HepG2 (cell line): ENCODE data around the gene CENPE. TPM values are rescaled to one million over a fixed set of nuclear protein-coding genes. Genes with fewer than 3 reads are reported as not detected.
A peak's percentile ranks its signal among the peaks of the same experiment; 100 is the strongest.

Experiments used
- ADNP ChIP-seq: sonication (generic); formaldehyde crosslinking; IDR thresholded peaks from 2 replicates; pipeline ENCODE4 v1.4.0; 2020; ENCODE audit warnings: missing genetic modification reagents
- CEBPG ChIP-seq: IDR thresholded peaks from 2 replicates; pipeline ENCODE4 v1.6.1; 2016
- GTF2F1 ChIP-seq: fragments of 150-350 bp; IDR thresholded peaks from 2 replicates; pipeline ENCODE4 v1.6.1; 2014; ENCODE audit warnings: low read length
- HNF4G ChIP-seq, 2 experiments: sonication (generic) in 1 of 2; formaldehyde crosslinking in 1 of 2; IDR thresholded peaks; 2 replicates each; pipeline versions ENCODE4 v1.4.0 to v1.6.1; 2011 to 2020; ENCODE audit warnings: borderline replicate concordance in 2 of 2, low read depth in 2 of 2, mild to moderate bottlenecking in 2 of 2, low read length in 1 of 2, missing genetic modification reagents in 1 of 2, moderate library complexity in 1 of 2
- JARID2 ChIP-seq: sonication (generic); formaldehyde crosslinking; IDR thresholded peaks from 2 replicates; pipeline ENCODE4 v1.8.1; 2023; ENCODE audit warnings: missing genetic modification reagents, inconsistent platforms; ENCODE audit not compliant: insufficient replicate concordance
- KDM5A ChIP-seq: fragments of 200-600 bp; sonication (generic); IDR thresholded peaks from 2 replicates; pipeline ENCODE4 v1.7.0; 2018; ENCODE audit warnings: antibody characterized with exemption, mild to moderate bottlenecking, low read length, borderline replicate concordance
- KLF16 ChIP-seq, 2 experiments: sonication (generic) in 1 of 2; formaldehyde crosslinking in 1 of 2; IDR thresholded peaks; 2 replicates each; pipeline versions ENCODE4 v1.6.1 to v1.8.0; 2016 to 2023; ENCODE audit warnings: missing genetic modification reagents in 2 of 2, missing compliant biosample characterization in 1 of 2
- KMT2B ChIP-seq: IDR thresholded peaks from 2 replicates; pipeline ENCODE4 v1.6.1; 2016; ENCODE audit warnings: missing genetic modification reagents, missing compliant biosample characterization
- MIXL1 ChIP-seq: IDR thresholded peaks from 2 replicates; pipeline ENCODE4 v1.6.1; 2016
- NR2C2 ChIP-seq: sonication (generic); formaldehyde crosslinking; IDR thresholded peaks from 2 replicates; pipeline ENCODE4 v1.4.0; 2020; ENCODE audit warnings: missing genetic modification reagents, mild to moderate bottlenecking, moderate library complexity, borderline replicate concordance
- PRPF4 ChIP-seq: fragments of 200-400 bp; formaldehyde crosslinking; IDR thresholded peaks from 2 replicates; pipeline ENCODE4 v1.6.1; 2016; ENCODE audit warnings: low read length, low read depth; ENCODE audit not compliant: poor library complexity, severe bottlenecking
- RFXAP ChIP-seq: sonication (generic); formaldehyde crosslinking; IDR thresholded peaks from 2 replicates; pipeline ENCODE4 v1.4.0; 2020; ENCODE audit warnings: missing genetic modification reagents, borderline replicate concordance
- SOX5 ChIP-seq: IDR thresholded peaks from 2 replicates; pipeline ENCODE4 v1.6.1; 2016; ENCODE audit warnings: borderline replicate concordance
- TEAD2 ChIP-seq: sonication (generic); formaldehyde crosslinking; IDR thresholded peaks from 2 replicates; pipeline ENCODE4 v1.9.0; 2021; ENCODE audit warnings: missing genetic modification reagents
- THAP11 ChIP-seq: IDR thresholded peaks from 2 replicates; pipeline ENCODE4 v1.6.1; 2016; ENCODE audit warnings: missing biosample characterization, missing genetic modification reagents
- ZFY ChIP-seq: sonication (generic); formaldehyde crosslinking; IDR thresholded peaks from 2 replicates; pipeline ENCODE4 v1.4.0; 2020; ENCODE audit warnings: missing genetic modification reagents
- ZNF143 ChIP-seq: sonication (generic); formaldehyde crosslinking; IDR thresholded peaks from 2 replicates; pipeline ENCODE4 v1.4.0; 2020; ENCODE audit warnings: missing genetic modification reagents
- ZNF282 ChIP-seq: fragments of 450-650 bp; IDR thresholded peaks from 2 replicates; pipeline ENCODE4 v1.6.1; 2018; ENCODE audit not compliant: partially characterized antibody
- ZNF720 ChIP-seq: sonication (generic); formaldehyde crosslinking; IDR thresholded peaks from 2 replicates; pipeline ENCODE4 v1.4.0; 2020; ENCODE audit warnings: missing genetic modification reagents
- polyA plus RNA-seq, 8 experiments: library from polyadenylated mRNA; depleted of rRNA in 3 of 8; stranded (reverse) in 7 of 8; unstranded in 1 of 8; fragments of >200 nt; fragmentation: Illumina TruSeq in 4 of 8; extraction: Trizol in 4 of 8; gene quantifications; 2 replicates each; pipeline versions ENCODE4 v1.2.1 to v1.2.3, GENCODE V29; 2011 to 2016; ENCODE audit warnings: low read depth in 4 of 8, missing spikeins in 1 of 8, mixed read lengths in 1 of 8; ENCODE audit not compliant: insufficient read depth in 1 of 8
- total RNA-seq, 5 experiments: library from RNA; depleted of rRNA; stranded (reverse); fragments of >200 nt; fragmentation: Illumina TruSeq; extraction: Trizol; gene quantifications; 2 replicates each; pipeline ENCODE4 v1.2.3, GENCODE V29; 2016; ENCODE audit warnings: low read depth in 1 of 5
- TF ChIP-seq, protein P1 (sequence below): sonication (generic); formaldehyde crosslinking; IDR thresholded peaks from 2 replicates; pipeline ENCODE4 v1.5.0; 2020; ENCODE audit warnings: mild to moderate bottlenecking, missing genetic modification reagents, moderate library complexity
- TF ChIP-seq, protein P2 (sequence below): sonication (generic); formaldehyde crosslinking; IDR thresholded peaks from 2 replicates; pipeline ENCODE4 v1.4.0; 2020; ENCODE audit warnings: missing genetic modification reagents, borderline replicate concordance
- TF ChIP-seq, protein P3 (sequence below), 2 experiments: sonication (generic) in 1 of 2; formaldehyde crosslinking in 1 of 2; IDR thresholded peaks; 2 replicates each; pipeline versions ENCODE4 v1.4.0 to v1.6.1; 2018 to 2020; ENCODE audit warnings: missing genetic modification reagents in 2 of 2, borderline replicate concordance in 1 of 2, low read depth in 1 of 2, mild to moderate bottlenecking in 1 of 2, missing biosample characterization in 1 of 2

Gene CENPE
- total and polyA plus RNA-seq, 2 of the 13 experiments (the other 11 are each of a cell fraction or from before 2014, with no cell fraction given), result 2.1 to 19.8 TPM

DNA sequence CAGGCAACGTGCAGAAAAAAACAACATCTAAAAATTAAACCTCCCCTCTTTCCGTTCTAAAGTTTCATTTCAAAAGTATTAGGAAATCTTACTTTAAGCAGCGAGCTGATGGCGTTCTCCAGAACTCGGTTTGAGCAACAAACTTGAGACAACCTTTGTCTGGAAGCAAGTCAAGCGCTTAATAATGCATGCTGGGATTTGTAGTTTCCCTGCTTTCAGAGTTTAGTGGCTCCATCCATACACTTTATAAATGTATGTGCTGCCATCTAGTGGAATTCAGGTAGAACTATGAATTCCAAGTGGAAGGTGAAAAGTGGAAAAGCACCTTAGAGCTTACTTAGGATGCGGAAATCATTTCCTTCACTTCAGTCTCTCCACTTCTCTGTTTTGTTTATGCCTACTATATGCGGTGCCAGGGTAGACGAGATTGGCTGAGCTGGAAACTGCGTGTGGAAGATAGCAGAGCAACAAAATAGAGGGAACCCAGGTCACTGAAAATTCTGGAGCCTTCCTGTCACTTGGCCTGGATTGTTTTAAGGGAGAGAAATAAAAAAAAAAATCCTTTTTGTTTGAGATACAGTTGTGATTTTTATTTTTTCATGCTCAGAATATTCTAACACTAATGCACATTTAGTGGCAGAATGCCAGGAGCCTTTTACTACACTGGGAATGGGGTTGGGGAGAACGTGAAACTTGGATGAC is 98.3 kb downstream of the CENPE start, which contains the start of gene BDH2 (continued):
- no peak for TF ChIP-seq HNF4G (IDR thresholded peaks at IDR 0.05; ENCODE audit: borderline replicate concordance, low read depth, low read length)
- TF ChIP-seq HNF4G (CRISPR knock-in tag; IDR thresholded peaks at IDR 0.05; ENCODE audit: borderline replicate concordance, low read depth), result no peak
- TF ChIP-seq RFXAP (CRISPR knock-in tag), result no peak
- 0 out of 4 replicates have a peak, but pooled peaks of 1 of the 2 experiments have one; percentile 46 for TF ChIP-seq KLF16 (CRISPR knock-in tag; IDR thresholded peaks at IDR 0.05)
- no peak for TF ChIP-seq TEAD2 (CRISPR knock-in tag)
- peak; percentile 47; the same call in 1 of the 2 replicates for TF ChIP-seq CEBPG
- TF ChIP-seq KMT2B (CRISPR knock-in tag), result peak; percentile 47; the same call in 1 of the 2 replicates
- 0 out of 2 replicates have a peak, but pooled peaks have one; percentile 26 for TF ChIP-seq ZFY (CRISPR knock-in tag)
- TF ChIP-seq, protein P1, sequence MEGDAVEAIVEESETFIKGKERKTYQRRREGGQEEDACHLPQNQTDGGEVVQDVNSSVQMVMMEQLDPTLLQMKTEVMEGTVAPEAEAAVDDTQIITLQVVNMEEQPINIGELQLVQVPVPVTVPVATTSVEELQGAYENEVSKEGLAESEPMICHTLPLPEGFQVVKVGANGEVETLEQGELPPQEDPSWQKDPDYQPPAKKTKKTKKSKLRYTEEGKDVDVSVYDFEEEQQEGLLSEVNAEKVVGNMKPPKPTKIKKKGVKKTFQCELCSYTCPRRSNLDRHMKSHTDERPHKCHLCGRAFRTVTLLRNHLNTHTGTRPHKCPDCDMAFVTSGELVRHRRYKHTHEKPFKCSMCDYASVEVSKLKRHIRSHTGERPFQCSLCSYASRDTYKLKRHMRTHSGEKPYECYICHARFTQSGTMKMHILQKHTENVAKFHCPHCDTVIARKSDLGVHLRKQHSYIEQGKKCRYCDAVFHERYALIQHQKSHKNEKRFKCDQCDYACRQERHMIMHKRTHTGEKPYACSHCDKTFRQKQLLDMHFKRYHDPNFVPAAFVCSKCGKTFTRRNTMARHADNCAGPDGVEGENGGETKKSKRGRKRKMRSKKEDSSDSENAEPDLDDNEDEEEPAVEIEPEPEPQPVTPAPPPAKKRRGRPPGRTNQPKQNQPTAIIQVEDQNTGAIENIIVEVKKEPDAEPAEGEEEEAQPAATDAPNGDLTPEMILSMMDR (CRISPR knock-in tag), result peak; percentile 90
- TF ChIP-seq ZNF282, result no peak
- TF ChIP-seq NR2C2, result peak; percentile 42; the same call in 1 of the 2 replicates
- TF ChIP-seq KDM5A, result no peak; the same call in 1 of the 2 replicates
- no peak for TF ChIP-seq ADNP (CRISPR knock-in tag)
- TF ChIP-seq GTF2F1, result no peak
- no peak for TF ChIP-seq PRPF4
- TF ChIP-seq ZNF143 (CRISPR knock-in tag), result peak; percentile 95
- TF ChIP-seq JARID2 (CRISPR knock-in tag), result no peak
- TF ChIP-seq THAP11 (CRISPR knock-in tag), result peak; percentile 100
- TF ChIP-seq, protein P2, sequence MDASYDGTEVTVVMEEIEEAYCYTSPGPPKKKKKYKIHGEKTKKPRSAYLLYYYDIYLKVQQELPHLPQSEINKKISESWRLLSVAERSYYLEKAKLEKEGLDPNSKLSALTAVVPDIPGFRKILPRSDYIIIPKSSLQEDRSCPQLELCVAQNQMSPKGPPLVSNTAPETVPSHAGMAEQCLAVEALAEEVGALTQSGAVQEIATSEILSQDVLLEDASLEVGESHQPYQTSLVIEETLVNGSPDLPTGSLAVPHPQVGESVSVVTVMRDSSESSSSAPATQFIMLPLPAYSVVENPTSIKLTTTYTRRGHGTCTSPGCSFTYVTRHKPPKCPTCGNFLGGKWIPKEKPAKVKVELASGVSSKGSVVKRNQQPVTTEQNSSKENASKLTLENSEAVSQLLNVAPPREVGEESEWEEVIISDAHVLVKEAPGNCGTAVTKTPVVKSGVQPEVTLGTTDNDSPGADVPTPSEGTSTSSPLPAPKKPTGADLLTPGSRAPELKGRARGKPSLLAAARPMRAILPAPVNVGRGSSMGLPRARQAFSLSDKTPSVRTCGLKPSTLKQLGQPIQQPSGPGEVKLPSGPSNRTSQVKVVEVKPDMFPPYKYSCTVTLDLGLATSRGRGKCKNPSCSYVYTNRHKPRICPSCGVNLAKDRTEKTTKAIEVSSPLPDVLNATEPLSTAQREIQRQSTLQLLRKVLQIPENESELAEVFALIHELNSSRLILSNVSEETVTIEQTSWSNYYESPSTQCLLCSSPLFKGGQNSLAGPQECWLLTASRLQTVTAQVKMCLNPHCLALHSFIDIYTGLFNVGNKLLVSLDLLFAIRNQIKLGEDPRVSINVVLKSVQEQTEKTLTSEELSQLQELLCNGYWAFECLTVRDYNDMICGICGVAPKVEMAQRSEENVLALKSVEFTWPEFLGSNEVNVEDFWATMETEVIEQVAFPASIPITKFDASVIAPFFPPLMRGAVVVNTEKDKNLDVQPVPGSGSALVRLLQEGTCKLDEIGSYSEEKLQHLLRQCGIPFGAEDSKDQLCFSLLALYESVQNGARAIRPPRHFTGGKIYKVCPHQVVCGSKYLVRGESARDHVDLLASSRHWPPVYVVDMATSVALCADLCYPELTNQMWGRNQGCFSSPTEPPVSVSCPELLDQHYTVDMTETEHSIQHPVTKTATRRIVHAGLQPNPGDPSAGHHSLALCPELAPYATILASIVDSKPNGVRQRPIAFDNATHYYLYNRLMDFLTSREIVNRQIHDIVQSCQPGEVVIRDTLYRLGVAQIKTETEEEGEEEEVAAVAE (CRISPR knock-in tag), result peak; percentile 44; the same call in 1 of the 2 replicates
- TF ChIP-seq SOX5, result peak; percentile 52
- TF ChIP-seq, protein P3, sequence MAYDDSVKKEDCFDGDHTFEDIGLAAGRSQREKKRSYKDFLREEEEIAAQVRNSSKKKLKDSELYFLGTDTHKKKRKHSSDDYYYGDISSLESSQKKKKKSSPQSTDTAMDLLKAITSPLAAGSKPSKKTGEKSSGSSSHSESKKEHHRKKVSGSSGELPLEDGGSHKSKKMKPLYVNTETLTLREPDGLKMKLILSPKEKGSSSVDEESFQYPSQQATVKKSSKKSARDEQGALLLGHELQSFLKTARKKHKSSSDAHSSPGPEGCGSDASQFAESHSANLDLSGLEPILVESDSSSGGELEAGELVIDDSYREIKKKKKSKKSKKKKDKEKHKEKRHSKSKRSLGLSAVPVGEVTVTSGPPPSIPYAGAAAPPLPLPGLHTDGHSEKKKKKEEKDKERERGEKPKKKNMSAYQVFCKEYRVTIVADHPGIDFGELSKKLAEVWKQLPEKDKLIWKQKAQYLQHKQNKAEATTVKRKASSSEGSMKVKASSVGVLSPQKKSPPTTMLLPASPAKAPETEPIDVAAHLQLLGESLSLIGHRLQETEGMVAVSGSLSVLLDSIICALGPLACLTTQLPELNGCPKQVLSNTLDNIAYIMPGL (CRISPR knock-in tag; IDR thresholded peaks at IDR 0.05; ENCODE audit: borderline replicate concordance in 1 of 2, low read depth in 1 of 2), result peak in 1 of 2 experiments; percentile 49; a peak in 1 of 4 replicates
- peak; percentile 95 for TF ChIP-seq MIXL1 (CRISPR knock-in tag)
- TF ChIP-seq ZNF720 (CRISPR knock-in tag), result no peak
